IPS DF 4.7 (cell line): ENCODE data around the gene NTM.
"Not testable (repeated sequence)": the region's sequence is repeated elsewhere in the genome, so short reads cannot be mapped to it uniquely, and the experiment has no call there.

ENCODE experiments used
- DNase-seq: peaks from one replicate; pipeline ENCODE4 v3.0.0-alpha.2; 2013; ENCODE audit warnings: low spot score; ENCODE audit errors: extremely low read depth

Gene NTM

GRCh38 chr11:131370090-131370751 is at the start of gene NTM:
NTM (plus strand) TSS chr11:131370615.
- DNase-seq = no peak

DNA sequence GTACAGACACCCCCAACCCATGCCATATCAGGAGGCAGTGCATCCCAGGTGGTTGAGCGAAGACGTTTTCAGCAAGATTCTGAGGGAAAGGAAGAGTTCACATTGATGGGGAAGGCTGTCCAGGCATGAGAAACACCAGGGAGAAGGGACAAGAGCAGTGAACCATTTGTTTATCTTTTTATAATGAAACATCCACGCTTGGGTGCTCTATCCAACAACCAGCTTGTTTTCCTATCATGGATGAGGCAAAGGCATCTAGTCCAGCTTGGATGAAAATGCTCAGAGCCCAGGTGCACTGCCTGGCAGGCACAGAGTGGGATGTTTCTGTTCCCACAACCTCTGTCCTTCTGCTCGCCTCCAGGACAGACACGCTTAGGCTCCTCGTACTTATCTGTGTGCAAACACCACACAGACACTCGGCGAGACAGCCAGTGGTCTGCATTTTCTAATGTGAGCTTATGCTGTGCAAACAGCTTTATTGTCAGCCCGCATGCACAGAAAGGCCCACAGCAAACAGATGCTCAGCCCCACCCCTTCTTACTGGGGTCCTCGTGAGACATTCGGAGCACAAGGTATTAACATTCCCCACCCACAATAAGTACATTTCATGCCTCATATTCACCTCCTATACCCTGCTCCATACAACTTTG is 45.4 kb upstream of the NTM start:
- no peak for DNase-seq

GRCh38 chr11:131326829-131327228 is 43.6 kb upstream of the NTM start:
- no peak for DNase-seq

- no peak for DNase-seq
Measured at GRCh38 chr11:131327421-131327820, 43.0 kb upstream of the NTM start.

DNA sequence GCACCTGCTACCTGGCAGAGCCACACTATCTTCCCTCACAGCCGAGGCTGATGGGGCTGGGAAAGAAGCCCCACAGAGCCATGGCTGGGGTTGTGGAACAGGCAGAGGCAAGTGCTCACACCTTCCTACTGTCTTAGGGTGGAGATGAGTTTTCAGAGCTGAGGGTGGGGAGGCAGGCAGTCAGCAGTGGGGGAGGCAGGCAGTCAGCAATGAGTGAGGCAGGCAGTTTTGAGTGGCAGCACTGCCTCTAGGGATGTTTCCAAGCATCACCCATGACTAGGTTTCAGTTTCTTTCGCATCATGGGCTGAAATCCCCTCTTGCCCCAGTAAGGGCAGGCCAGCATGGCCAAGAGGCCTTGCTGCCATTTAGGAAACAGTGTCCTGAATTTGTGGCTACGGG is 41.6 kb upstream of the NTM start:
- no peak for DNase-seq

GRCh38 chr11:131331010-131331409 is 39.4 kb upstream of the NTM start:
- no peak for DNase-seq

GRCh38 chr11:131331546-131331945 is 38.9 kb upstream of the NTM start:
- no peak for DNase-seq

DNA sequence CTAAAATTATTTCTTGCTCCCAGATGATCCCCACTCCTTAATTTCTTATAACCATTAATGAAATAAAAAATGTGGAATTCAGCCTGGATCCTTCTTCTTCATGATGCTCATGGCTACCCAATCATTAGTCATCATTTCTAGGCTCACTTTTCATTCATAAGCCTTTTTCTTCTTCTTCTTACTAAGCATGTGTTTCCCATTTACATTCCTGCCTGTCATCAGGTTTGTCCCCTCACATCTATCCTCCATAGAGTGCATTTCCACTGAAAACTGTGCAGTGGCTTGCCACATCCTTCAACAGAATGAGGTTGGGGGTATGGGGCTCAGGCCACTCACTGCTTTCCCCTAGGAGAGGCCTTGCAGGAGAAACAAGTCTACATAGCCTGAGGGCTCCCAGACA is 35.8 kb upstream of the NTM start:
- no peak for DNase-seq

DNA sequence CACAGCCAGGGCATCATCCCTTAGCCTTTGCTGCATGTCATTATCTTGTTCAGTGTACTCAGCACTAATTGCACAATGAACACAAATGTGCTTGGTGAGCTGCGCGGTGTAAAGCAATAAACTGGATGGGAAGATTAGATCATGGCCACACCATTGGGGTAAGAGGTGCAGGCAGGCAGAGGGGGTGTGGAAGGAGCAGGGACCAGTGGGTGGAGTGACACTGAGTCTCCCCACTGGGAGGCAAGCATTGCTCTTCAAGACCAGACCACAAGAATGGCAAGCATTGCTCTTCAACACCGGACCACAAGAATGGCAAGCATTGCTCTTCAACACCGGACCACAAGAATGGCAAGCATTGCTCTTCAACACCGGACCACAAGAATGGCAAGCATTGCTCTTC is 28.5 kb upstream of the NTM start:
- DNase-seq = not testable (repeated sequence)

GRCh38 chr11:131342442-131342841 is 28.0 kb upstream of the NTM start:
- not testable (repeated sequence) for DNase-seq

- DNase-seq = no peak
Measured at GRCh38 chr11:131345406-131345805, 25.0 kb upstream of the NTM start.

DNA sequence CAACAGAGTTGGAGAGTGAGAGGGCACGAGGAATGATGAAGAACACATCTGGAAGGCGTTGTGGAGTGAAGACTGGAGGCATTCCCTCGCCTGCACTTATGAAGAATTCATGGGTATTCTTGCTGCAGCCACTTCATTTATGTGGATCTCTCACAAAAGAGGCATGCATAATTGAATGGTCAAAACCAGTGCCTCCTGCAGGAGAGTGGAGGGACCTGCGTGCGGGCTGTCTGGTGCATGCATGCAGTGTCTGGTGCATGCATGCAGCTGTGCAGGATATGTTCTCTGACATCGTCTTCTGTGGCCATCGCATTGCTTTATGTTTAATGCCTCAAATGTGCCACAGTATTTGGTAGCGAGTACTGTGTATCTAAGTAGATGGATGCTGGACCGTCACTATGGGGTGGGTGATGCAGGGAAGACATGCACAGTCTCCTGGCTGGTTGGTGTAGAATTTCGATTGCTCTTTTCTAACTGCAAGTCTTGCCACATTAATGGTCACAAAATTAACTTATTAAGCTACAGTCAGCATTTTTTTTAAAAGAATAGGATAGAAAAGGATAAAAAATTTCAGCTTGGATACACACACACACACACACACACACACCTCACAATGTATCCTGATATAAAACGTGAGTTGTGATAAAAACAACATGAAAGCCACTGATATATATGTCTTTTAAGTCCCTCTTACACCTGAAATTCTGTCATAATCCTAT is 20.9 kb upstream of the NTM start:
- DNase-seq = no peak

GRCh38 chr11:131350872-131351271 is 19.5 kb upstream of the NTM start:
- DNase-seq = no peak

DNA sequence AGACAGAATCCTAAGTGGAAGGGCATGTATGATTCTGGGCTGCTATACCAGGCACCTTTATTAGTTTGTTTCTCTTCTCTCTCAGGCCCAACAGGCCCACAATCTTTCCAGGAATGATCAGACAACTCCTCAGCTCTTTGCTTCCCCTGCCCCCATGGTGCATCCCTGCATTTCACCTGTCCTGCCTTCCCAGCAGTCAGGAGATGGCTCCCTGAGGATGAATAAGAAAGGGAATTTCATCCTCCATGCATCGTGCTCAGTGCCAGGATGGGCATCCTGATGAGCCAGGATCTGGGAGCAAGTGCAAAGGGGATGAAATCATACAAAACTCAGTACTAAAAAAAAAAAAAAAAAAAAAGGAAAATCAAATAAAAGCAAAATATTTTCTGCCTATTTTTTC is 18.6 kb upstream of the NTM start:
- DNase-seq = no peak

- no peak for DNase-seq
Measured at GRCh38 chr11:131353766-131354165, 16.6 kb upstream of the NTM start.

GRCh38 chr11:131354251-131354701 is 16.1 kb upstream of the NTM start:
- no peak for DNase-seq

GRCh38 chr11:131356206-131356605 is 14.2 kb upstream of the NTM start:
- no peak for DNase-seq

DNA sequence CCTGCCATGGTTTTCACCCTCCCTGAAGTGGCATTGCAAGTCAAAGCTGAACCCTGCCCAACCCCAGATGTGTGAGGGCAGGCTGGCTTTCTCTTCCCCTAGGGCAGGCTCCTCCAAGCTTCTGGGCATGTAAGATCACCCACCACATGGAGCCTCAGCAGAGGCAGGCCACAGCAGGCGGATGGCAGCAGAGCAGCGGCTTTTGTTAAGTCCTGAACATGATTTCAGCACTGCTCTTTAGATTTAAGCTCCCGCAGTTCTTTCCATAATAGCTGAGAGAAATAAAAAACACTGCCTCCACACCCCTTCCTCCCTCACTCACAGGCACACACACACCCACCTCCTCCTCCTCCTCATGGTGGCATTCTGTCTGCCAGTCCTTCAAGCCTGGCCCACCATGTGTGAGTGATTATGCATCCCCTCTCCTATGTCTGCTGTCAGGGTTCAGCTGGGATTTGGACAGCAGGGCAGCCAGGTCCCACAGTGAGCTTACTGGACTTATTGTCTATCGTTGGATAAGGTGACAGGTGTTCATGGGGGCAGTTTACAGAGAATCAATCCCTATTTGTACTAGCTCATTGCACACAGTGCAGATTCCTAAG is 5.0 kb upstream of the NTM start:
- DNase-seq = no peak

- no peak for DNase-seq
Measured at GRCh38 chr11:131370901-131371790, 731 bp downstream of the NTM start.

GRCh38 chr11:131371791-131372104 is 1.3 kb downstream of the NTM start:
- no peak for DNase-seq

DNA sequence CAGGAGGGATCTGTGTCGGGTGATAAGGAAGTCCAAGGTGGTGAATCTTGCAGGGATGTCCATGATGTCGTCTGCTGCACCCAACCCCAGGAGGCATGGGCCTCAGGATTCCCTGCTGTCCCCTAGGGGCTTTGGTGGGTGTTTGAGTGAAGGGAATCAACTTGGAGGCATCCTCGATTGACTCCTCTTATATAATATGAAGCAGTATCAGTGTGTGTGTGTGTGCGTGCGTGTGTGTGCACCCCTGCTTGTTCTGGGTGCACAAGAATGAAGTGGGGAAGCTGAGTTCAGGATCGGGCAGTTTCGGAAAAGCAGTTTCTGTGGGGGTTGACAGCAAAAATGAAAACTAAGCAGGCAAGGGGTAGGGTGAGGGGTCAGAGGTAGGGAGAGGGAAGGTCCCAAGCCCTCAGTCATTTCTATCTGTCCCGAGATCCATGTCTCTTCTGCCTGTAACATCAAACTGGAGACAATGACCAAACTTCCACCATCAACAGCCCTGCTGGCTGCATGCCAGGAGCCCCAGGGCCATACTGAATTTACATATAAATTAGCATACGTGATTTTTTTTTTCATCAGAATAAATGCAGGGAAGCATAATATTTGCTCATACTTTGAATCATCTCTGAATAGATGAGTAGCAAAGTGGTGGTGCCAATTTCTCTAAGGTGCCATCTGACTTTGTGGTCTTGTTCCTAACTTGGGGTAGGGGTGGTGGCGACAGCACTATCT is 2.0 kb downstream of the NTM start:
- DNase-seq = no peak
